GM23338 (cell line): ENCODE measurements around the gene HOXA3. TPM values are rescaled to one million over a fixed set of nuclear protein-coding genes. Genes with fewer than 3 reads are reported as not detected.

ENCODE experiments used
- ATAC-seq: fragments of 200-7000 bp; cut with Tn5 transposase; 3 replicates; pipeline ENCODE4 v1.9.1; 2020
- DNase-seq: peaks from one replicate; pipeline ENCODE4 v3.0.0-alpha.2; 2015; ENCODE audit warnings: low spot score
- H2AFZ ChIP-seq: fragments of 200-600 bp; sonication (generic); 2 replicates; pipeline ENCODE4 v1.8.0; 2016; ENCODE audit warnings: antibody characterized with exemption, mild to moderate bottlenecking, moderate library complexity
- H3F3A ChIP-seq: fragments of 200-600 bp; sonication (generic); replicated peaks from 2 replicates; pipeline ENCODE4 v1.8.0; 2017; ENCODE audit warnings: antibody characterized with exemption, mixed run types, low read depth
- H3K27ac ChIP-seq: fragments of 200-600 bp; sonication (generic); 2 replicates; pipeline ENCODE4 v1.6.1; 2016; ENCODE audit warnings: low read depth
- H3K27me3 ChIP-seq: fragments of 200-600 bp; sonication (generic); 2 replicates; pipeline ENCODE4 v1.8.0; 2016; ENCODE audit warnings: mild to moderate bottlenecking, mixed run types, moderate library complexity; ENCODE audit not compliant: insufficient read depth
- H3K36me3 ChIP-seq: fragments of 200-600 bp; sonication (generic); 2 replicates; pipeline ENCODE4 v1.8.0; 2016; ENCODE audit warnings: mild to moderate bottlenecking; ENCODE audit not compliant: insufficient read depth
- H3K4me1 ChIP-seq: fragments of 200-600 bp; sonication (generic); 2 replicates; pipeline ENCODE4 v1.8.0; 2016; ENCODE audit warnings: mild to moderate bottlenecking, moderate library complexity; ENCODE audit not compliant: insufficient read depth
- H3K4me2 ChIP-seq: fragments of 200-600 bp; sonication (generic); 2 replicates; pipeline ENCODE4 v1.7.1; 2017; ENCODE audit warnings: mixed run types
- H3K4me3 ChIP-seq: fragments of 200-600 bp; sonication (generic); 2 replicates; pipeline ENCODE4 v1.6.1; 2016; ENCODE audit warnings: mixed run types
- H3K79me2 ChIP-seq: fragments of 200-600 bp; sonication (generic); replicated peaks from 2 replicates; pipeline ENCODE4 v1.8.0; 2017; ENCODE audit warnings: mild to moderate bottlenecking; ENCODE audit not compliant: insufficient read depth
- H3K9me2 ChIP-seq: fragments of 200-600 bp; sonication (generic); 2 replicates; pipeline ENCODE4 v1.8.0; 2017; ENCODE audit not compliant: insufficient read depth
- H4K20me1 ChIP-seq: fragments of 200-600 bp; sonication (generic); replicated peaks from 2 replicates; pipeline ENCODE4 v1.8.0; 2017; ENCODE audit warnings: mild to moderate bottlenecking; ENCODE audit not compliant: insufficient read depth
- H3K27ac Mint-ChIP-seq: 2 replicates; pipeline ENCODE4 v1.8.0; 2020; ENCODE audit warnings: inconsistent platforms, mild to moderate bottlenecking, moderate library complexity, mixed read lengths
- H3K27me3 Mint-ChIP-seq: 3 replicates; pipeline ENCODE4 v1.8.0; 2022; ENCODE audit warnings: low read depth, mild to moderate bottlenecking, moderate library complexity, mixed read lengths, inconsistent platforms; ENCODE audit not compliant: insufficient read depth, poor library complexity
- H3K36me3 Mint-ChIP-seq: 3 replicates; pipeline ENCODE4 v1.8.0; 2021; ENCODE audit warnings: low read depth, mild to moderate bottlenecking, inconsistent platforms, moderate library complexity, mixed read lengths
- H3K4me1 Mint-ChIP-seq: 3 replicates; pipeline ENCODE4 v1.8.0; 2020; ENCODE audit warnings: mild to moderate bottlenecking, inconsistent platforms, mixed read lengths
- H3K4me3 Mint-ChIP-seq: 3 replicates; pipeline ENCODE4 v1.8.0; 2021; ENCODE audit warnings: moderate library complexity, mild to moderate bottlenecking, inconsistent platforms, mixed read lengths
- H3K9me3 Mint-ChIP-seq: 3 replicates; pipeline ENCODE4 v1.8.0; 2020; ENCODE audit warnings: moderate library complexity, mild to moderate bottlenecking, inconsistent platforms, mixed read lengths
- CTCF ChIP-seq, 2 experiments: fragments of 200-600 bp in 1 of 2; sonication (generic) in 1 of 2; conservative IDR thresholded peaks; 2 replicates each; pipeline versions ENCODE4 v1.5.1 to v1.6.1; 2016 to 2017; ENCODE audit warnings: antibody characterized with exemption in 2 of 2, low read depth in 2 of 2, mild to moderate bottlenecking in 2 of 2, moderate library complexity in 1 of 2
- EZH2phosphoT487 ChIP-seq: fragments of 200-600 bp; sonication (generic); IDR thresholded peaks from one replicate; pipeline ENCODE4 v1.8.1; 2018; ENCODE audit warnings: antibody characterized with exemption; ENCODE audit not compliant: unreplicated experiment
- NANOG ChIP-seq: IDR thresholded peaks from 2 replicates; pipeline ENCODE4 v1.6.1; 2016; ENCODE audit warnings: antibody characterized with exemption, borderline replicate concordance
- REST ChIP-seq: IDR thresholded peaks from one replicate; pipeline ENCODE4 v1.6.1; 2018; ENCODE audit warnings: antibody characterized with exemption; ENCODE audit not compliant: unreplicated experiment
- ZNF114 ChIP-seq: fragments of 250-450 bp; sonication (Bioruptor Pico); IDR thresholded peaks from 2 replicates; pipeline ENCODE4 v1.5.0; 2020; ENCODE audit warnings: mild to moderate bottlenecking, moderate library complexity
- polyA plus RNA-seq: library from polyadenylated mRNA; unstranded; fragments of >200 nt; fragmentation: Nextera tagmentation; extraction: Ambion mirVana; gene quantifications from 2 replicates; pipeline ENCODE4 v1.2.1, GENCODE V29; 2016
- total RNA-seq: library from RNA; depleted of rRNA; stranded (reverse); fragments of >200 nt; shearing (Covaris generic); gene quantifications from 2 replicates; pipeline ENCODE4 v1.2.3, GENCODE V29; 2014
- TF ChIP-seq, protein P1 (sequence below): IDR thresholded peaks from 2 replicates; pipeline ENCODE4 v1.6.1; 2016; ENCODE audit warnings: antibody characterized with exemption
- TF ChIP-seq, protein P2 (sequence below): fragments of 250-450 bp; sonication (Bioruptor Pico); IDR thresholded peaks from 2 replicates; pipeline ENCODE4 v1.5.0; 2020; ENCODE audit warnings: mild to moderate bottlenecking, moderate library complexity

Gene HOXA3
- total and polyA plus RNA-seq, 2 experiments from 2014 or later: not detected

GRCh38 chr7:27092819-27093110 lies 59.6 kb downstream of the HOXA3 start:
- no peak for DNase-seq
- Mint-ChIP-seq H3K4me1 (peaks cover 46% of the 10 kb centered on the region), H3K9me3 (peaks cover 7% of the 10 kb centered on the region; the same call in 1 of the 3 replicates), H3K27ac (no peak overlapping the region), H3K27me3 (peaks cover 100% of the 10 kb centered on the region), H3K36me3 (no peaks in the 10 kb centered on the region), H3K4me3 (no peak overlapping the region)
- peaks cover 100% of the 10 kb centered on the region for H3K27me3 ChIP-seq
- TF ChIP-seq CTCF (conservative IDR thresholded peaks at IDR 0.05; ENCODE audit: low read depth in 2 of 2): no peak
- TF ChIP-seq NANOG: no peak
- no peak for TF ChIP-seq REST
- TF ChIP-seq, protein P1, sequence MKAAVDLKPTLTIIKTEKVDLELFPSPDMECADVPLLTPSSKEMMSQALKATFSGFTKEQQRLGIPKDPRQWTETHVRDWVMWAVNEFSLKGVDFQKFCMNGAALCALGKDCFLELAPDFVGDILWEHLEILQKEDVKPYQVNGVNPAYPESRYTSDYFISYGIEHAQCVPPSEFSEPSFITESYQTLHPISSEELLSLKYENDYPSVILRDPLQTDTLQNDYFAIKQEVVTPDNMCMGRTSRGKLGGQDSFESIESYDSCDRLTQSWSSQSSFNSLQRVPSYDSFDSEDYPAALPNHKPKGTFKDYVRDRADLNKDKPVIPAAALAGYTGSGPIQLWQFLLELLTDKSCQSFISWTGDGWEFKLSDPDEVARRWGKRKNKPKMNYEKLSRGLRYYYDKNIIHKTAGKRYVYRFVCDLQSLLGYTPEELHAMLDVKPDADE: no peak
- no peak for TF ChIP-seq ZNF114 (CRISPR knock-in tag)
- TF ChIP-seq EZH2phosphoT487: no peak
- TF ChIP-seq, protein P2, sequence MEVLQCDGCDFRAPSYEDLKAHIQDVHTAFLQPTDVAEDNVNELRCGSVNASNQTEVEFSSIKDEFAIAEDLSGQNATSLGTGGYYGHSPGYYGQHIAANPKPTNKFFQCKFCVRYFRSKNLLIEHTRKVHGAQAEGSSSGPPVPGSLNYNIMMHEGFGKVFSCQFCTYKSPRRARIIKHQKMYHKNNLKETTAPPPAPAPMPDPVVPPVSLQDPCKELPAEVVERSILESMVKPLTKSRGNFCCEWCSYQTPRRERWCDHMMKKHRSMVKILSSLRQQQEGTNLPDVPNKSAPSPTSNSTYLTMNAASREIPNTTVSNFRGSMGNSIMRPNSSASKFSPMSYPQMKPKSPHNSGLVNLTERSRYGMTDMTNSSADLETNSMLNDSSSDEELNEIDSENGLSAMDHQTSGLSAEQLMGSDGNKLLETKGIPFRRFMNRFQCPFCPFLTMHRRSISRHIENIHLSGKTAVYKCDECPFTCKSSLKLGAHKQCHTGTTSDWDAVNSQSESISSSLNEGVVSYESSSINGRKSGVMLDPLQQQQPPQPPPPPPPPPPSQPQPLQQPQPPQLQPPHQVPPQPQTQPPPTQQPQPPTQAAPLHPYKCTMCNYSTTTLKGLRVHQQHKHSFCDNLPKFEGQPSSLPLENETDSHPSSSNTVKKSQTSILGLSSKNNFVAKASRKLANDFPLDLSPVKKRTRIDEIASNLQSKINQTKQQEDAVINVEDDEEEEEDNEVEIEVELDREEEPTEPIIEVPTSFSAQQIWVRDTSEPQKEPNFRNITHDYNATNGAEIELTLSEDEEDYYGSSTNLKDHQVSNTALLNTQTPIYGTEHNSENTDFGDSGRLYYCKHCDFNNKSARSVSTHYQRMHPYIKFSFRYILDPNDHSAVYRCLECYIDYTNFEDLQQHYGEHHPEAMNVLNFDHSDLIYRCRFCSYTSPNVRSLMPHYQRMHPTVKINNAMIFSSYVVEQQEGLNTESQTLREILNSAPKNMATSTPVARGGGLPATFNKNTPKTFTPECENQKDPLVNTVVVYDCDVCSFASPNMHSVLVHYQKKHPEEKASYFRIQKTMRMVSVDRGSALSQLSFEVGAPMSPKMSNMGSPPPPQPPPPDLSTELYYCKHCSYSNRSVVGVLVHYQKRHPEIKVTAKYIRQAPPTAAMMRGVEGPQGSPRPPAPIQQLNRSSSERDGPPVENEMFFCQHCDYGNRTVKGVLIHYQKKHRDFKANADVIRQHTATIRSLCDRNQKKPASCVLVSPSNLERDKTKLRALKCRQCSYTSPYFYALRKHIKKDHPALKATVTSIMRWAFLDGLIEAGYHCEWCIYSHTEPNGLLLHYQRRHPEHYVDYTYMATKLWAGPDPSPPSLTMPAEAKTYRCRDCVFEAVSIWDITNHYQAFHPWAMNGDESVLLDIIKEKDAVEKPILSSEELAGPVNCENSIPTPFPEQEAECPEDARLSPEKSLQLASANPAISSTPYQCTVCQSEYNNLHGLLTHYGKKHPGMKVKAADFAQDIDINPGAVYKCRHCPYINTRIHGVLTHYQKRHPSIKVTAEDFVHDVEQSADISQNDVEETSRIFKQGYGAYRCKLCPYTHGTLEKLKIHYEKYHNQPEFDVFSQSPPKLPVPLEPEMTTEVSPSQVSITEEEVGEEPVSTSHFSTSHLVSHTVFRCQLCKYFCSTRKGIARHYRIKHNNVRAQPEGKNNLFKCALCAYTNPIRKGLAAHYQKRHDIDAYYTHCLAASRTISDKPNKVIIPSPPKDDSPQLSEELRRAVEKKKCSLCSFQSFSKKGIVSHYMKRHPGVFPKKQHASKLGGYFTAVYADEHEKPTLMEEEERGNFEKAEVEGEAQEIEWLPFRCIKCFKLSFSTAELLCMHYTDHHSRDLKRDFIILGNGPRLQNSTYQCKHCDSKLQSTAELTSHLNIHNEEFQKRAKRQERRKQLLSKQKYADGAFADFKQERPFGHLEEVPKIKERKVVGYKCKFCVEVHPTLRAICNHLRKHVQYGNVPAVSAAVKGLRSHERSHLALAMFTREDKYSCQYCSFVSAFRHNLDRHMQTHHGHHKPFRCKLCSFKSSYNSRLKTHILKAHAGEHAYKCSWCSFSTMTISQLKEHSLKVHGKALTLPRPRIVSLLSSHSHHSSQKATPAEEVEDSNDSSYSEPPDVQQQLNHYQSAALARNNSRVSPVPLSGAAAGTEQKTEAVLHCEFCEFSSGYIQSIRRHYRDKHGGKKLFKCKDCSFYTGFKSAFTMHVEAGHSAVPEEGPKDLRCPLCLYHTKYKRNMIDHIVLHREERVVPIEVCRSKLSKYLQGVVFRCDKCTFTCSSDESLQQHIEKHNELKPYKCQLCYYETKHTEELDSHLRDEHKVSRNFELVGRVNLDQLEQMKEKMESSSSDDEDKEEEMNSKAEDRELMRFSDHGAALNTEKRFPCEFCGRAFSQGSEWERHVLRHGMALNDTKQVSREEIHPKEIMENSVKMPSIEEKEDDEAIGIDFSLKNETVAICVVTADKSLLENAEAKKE (CRISPR knock-in tag): no peak
- no peak for ATAC-seq
- no peaks in the 10 kb centered on the region for H3K79me2 ChIP-seq
- H3K4me3 ChIP-seq: no peak overlapping the region
- H3K27ac ChIP-seq: no peak overlapping the region
- H3K4me1 ChIP-seq: peaks cover 57% of the 10 kb centered on the region
- no peaks in the 10 kb centered on the region for H3K9me2 ChIP-seq
- no peaks in the 10 kb centered on the region for H3K36me3 ChIP-seq
- peak overlapping the region; percentile 33; the same call in 1 of the 2 replicates for H3K4me2 ChIP-seq
- H4K20me1 ChIP-seq: peaks cover 51% of the 10 kb centered on the region
- H3F3A ChIP-seq: peaks cover 40% of the 10 kb centered on the region
- no peak overlapping the region for H2AFZ ChIP-seq
